HG02798 (cell line): ENCODE measurements around the gene TSHZ2.

ENCODE experiments used
- ATAC-seq: cut with Tn5 transposase; IDR thresholded peaks from one replicate; pipeline ENCODE4 v1.9.1; 2021; ENCODE audit warnings: mild to moderate bottlenecking; ENCODE audit not compliant: unreplicated experiment, poor library complexity

TSHZ2 gene

GRCh38 chr20:53260591-53260990, 288.4 kb downstream of the TSHZ2 start:
- no peak for ATAC-seq

- ATAC-seq = no peak
Observed at GRCh38 chr20:53262365-53262764, 290.2 kb downstream of the TSHZ2 start.

GRCh38 chr20:53263554-53264438, 291.6 kb downstream of the TSHZ2 start:
- ATAC-seq = no peak

- ATAC-seq = no peak
Observed at GRCh38 chr20:53264604-53265003, 292.4 kb downstream of the TSHZ2 start.

GRCh38 chr20:53265304-53265875, 293.2 kb downstream of the TSHZ2 start:
- ATAC-seq = no peak

GRCh38 chr20:53269380-53269779, 297.2 kb downstream of the TSHZ2 start:
- ATAC-seq = no peak

GRCh38 chr20:53270792-53271375, 298.7 kb downstream of the TSHZ2 start:
- no peak for ATAC-seq

- ATAC-seq = no peak
Observed at GRCh38 chr20:53274365-53274764, 302.2 kb downstream of the TSHZ2 start.

- no peak for ATAC-seq
Observed at GRCh38 chr20:53274807-53275206, 302.6 kb downstream of the TSHZ2 start.

- ATAC-seq = no peak
Observed at GRCh38 chr20:53276143-53276542, 304.0 kb downstream of the TSHZ2 start.

- no peak for ATAC-seq
Observed at GRCh38 chr20:53278555-53278954, 306.4 kb downstream of the TSHZ2 start.

GRCh38 chr20:53279735-53280134, 307.6 kb downstream of the TSHZ2 start:
- no peak for ATAC-seq

- no peak for ATAC-seq
Observed at GRCh38 chr20:53281557-53282117, 309.5 kb downstream of the TSHZ2 start.

GRCh38 chr20:53282217-53282955, 310.2 kb downstream of the TSHZ2 start:
- ATAC-seq = no peak

- ATAC-seq = no peak
Observed at GRCh38 chr20:53283011-53283410, 310.9 kb downstream of the TSHZ2 start.

GRCh38 chr20:53283597-53283996, 311.4 kb downstream of the TSHZ2 start:
- no peak for ATAC-seq

GRCh38 chr20:53284256-53284655, 312.1 kb downstream of the TSHZ2 start:
- ATAC-seq = no peak

- ATAC-seq = no peak
Observed at GRCh38 chr20:53284696-53285095, 312.5 kb downstream of the TSHZ2 start.

- no peak for ATAC-seq
Observed at GRCh38 chr20:53287357-53288042, 315.3 kb downstream of the TSHZ2 start.

GRCh38 chr20:53291548-53291947, 319.4 kb downstream of the TSHZ2 start:
- ATAC-seq = no peak
